HUDEP-2 (cell line): Measurements from ENCODE around the gene HS3ST4.

Experiments
- DNase-seq, 76 experiments: peaks; one replicate each; lab custom pipeline; 2025; ENCODE audit not compliant: unreplicated experiment in 76 of 76; lab: John Stamatoyannopoulos, UW

Gene HS3ST4

DNA sequence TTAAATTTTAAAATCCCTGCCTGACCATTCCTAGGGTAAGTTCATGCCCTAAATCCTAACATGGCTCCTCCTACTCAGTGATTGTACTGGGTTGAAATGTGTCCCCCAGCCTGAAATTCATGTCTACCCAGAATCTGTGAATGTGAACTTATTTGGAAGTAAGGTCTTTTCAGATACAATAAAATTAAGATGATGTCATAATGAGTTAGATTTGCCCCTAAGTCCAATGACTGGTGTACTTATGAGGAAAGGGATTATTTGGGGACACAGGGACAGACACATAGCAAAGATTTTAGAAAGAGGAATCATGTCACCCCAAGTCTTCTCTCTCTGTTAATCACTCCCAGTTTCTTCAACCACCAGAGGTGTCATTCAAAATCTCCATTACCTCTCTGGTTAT, 185.3 kb downstream of the HS3ST4 start:
- no peak for DNase-seq

DNA sequence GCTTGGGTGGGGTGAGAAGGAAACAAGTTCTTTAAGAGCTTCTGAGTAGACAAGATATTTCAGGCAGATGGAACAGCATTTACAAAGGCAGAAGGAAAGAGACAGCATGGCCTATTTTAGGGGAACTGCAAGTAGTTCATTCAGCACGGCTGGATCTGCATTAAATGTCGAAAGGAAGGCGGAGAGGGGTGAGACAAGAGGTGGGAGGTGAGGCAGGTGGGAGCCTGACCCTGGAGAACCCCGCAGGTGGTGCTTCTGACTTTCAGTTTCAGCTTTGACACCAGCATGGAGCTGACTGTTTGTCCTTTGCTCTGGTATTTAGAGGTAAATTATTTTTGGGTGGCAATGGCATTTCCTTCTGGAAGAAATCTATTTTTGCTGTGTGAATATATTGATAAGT, 194.8 kb downstream of the HS3ST4 start:
- DNase-seq, result no peak

DNA sequence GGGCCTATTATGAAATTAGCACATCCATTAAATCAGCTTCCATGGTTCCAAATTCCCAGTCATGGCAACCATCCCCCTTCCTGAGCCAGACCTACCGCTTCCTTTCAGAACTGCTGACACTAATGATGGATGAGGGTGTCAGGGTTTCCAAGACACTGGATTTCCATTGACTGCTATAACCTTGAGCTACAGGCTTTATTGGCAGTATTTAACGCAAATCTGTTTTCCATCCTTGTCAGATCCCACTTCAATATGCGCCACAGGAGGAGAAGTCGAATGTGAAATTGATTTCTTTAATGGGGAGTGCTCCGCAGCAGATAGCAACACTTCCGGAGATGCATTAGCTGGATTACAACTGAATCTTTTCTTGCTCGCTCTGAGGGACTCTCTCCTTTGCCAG, 197.1 kb downstream of the HS3ST4 start:
- DNase-seq, result no peak

DNA sequence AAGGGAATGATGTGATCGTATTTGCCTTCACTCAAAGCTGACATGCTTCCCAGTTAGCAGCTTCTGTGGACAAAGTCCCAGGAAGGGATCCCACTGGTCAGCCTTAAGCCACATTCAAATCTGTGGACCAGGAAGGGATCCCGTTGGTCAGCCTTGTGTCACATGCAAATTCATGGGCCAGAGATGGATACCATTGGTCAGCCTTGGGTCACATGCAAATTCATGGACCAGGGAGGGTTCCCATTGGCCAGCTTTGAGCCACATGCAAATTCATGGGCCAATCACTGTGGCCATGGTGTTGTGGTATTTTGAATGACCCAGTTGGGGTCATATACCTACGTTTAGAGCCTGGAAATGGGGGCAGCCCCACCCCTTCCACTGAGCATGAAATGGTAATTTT, 201.6 kb downstream of the HS3ST4 start:
- no peak for DNase-seq

DNA sequence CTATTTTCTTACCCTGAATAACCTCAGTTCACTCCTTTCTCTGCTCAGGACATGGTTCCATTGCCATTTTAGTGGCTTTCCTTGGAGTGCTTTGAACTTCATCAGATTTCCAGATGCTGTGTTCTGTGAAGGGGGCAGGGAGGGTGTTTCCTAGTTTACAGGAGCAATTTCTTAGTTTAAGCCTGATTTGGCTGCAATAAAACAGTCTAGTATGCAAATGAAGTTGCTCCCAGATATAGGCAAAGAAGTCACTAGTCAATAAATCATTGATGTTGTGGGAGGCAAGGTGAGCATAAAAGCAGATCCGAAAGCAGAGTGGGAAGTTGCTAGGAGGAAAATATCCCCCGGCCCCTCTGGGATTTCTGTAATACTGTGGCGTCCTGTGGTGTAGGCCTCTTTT, 202.3 kb downstream of the HS3ST4 start:
- no peak for DNase-seq

DNA sequence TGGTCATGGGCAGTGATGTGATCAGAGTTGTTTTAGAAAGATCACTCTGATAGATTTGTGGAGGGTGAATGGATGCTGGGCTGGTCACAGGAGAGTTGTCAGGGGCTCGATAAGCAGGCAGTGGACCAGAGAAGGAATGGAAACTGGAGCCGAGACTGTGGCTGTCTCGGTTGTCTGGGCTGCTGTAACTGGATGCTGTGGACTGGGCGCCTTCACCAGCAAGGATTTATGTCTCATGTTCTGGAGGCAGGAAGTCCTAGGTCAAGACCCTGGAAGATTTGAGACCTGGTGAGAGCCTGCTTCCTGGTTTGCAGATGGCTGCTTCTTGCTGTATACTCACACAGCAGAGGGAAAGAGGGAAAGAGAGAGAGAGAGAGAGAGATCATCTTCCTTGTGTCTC, 203.6 kb downstream of the HS3ST4 start:
- DNase-seq, result no peak

DNA sequence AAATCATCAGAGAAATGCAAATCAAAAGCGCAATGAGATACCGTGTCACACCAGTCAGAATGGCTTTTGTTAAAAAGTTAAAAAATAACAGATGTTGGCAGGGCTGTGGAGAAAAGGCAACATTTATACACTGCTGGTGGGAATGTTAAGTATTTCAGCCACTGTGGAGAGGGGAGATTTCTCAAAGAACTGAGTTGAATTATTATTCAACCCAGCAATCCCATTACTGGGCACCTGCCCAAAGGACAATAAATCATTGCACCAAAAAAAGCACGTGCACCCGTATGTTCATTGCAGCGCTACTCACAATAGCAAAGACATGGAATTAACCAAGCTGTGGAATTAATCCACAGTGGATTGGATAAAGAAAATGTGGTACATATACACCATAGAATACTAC, 204.7 kb downstream of the HS3ST4 start:
- DNase-seq, result no peak

DNA sequence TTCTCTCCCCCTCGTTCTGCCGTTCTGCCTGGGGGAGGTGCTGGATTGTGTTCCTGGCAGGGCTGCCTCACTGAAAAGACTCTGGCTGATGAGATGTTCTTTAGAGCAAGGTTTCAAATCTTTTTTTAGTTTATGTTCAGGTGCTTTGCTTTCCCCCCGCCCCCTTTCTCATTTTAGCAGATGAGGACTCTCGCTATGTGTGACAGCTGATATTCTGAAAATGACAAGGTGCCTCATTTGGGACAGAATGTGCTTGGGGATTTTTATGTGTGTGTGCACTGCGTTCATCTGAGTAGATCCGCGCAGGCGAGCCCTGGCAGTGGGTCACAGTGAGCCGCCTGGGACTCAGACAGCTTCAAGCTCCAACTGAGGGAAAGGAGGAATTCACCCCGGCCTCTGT, 205.9 kb downstream of the HS3ST4 start:
- no peak for DNase-seq

DNA sequence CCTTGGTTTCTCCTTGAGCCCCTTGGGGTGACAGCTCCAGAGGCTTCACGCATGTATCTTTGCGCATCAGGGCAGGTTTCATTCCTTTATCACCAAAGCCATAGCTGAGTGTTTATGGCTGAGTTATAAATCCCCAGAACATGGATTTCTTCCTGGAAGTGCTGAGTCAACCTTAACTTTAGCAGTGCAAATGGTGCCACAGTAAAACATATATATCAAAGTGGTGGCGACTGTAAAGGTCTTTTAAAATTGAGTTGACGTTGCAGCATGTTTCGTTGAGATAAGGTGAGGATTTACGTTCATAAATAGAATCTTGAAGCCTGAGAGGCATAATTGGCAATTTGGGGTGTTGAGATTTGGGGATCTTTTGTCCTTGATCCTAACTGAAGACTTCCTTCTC, 214.1 kb downstream of the HS3ST4 start:
- DNase-seq, result no peak

DNA sequence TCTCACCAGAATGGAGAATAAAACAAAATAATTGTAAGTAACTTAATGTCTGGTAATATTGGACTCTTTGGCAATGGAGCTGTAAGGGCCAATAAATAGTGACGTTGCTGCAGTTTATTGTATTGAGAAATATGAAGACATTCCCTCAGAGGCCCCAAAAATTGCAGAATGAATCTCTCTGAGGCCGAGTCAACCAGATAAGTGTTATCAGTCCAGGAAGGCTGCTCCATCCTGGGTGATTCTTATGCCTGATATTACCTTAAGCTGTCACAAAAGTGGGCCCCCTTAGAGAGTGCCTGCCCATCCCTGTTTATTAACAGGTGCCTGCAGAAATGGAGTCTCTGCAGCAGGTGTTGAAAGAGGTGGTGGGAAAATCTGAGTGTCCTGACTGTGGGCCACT, 219.2 kb downstream of the HS3ST4 start:
- no peak for DNase-seq

DNA sequence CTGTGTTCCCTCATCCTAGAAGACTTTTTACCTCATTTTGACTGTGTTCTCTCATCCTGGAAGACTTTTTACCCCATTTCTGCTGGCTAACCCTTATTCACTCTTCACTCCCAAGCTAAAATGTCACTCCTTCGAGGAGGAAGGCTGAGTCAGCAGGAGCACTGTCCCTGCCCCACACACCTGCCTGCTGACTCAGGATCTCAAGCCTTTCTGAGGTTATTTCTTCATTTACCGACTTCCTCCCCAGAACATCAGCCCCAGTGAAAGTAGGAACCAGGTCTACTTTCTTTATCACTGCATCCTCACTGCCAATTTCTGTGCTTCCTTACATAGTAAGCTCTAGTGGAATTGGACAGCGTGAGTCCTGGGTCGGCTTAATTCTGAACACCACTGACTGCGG, 220.6 kb downstream of the HS3ST4 start:
- DNase-seq, result no peak

DNA sequence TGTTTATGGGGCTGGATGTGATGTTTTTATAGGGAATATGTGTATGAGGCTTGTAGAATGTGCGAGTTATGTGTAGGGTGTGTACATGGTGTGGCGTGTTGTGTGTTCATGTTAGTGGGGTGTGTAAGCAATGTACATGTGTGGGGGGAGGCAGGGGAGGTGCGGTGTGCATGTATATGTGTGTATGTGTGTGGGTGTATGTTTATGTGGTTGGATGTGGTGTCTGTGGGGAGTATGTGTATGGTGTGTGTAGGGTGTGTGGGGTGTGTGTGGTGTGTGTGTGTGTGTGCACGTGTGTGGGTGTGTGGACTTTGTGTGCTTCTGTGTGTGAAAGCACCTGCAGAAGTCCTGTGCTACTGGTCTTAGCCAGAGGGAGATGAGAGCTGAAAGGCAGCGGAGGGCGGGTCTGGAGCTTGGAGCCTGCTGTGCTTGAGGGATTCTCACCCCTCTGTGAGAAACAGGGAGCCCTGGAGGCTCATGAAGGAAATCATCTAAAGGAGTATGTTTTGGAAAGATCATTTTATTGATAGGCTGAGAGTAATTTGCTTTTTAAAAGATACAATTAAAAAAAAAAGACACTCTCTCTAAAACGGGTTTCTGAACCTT, 222.7 kb downstream of the HS3ST4 start:
- no peak for DNase-seq

DNA sequence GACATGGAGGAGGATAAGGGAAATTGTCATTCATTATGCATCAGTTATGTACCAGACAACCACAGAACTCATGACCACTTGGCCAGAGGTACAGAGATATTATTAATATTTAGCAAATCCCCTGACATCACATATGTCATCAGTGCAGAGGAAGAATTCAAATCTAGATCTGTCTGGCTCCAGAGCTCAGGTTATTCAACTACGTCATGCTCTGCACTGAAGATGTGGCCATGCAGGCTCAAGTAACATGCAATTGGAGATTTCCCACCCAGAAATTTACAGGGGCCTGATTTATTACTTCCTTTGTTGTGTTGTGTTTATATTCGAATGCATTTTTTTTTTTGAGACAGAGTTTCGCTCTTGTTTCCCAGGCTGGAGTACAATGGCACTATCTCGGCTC, 224.3 kb downstream of the HS3ST4 start:
- DNase-seq, result no peak

DNA sequence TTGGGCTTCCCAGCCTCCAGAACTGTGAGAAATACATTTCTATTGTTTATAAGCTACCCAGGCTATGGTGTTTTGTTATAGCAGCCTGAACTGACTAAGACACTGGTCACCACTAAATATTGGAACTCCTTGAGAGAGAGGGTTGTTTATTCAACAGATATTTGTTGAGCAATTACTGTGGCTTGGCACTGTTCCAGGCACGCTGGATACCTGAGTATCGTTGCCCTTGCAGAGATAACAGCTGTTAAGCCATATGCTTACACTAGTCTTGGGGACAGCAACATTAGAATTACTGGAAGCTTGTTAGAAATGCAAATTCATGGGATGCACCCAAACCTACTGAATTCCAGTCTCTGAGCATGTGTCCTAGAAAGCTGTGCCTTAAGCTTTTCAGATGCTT, 230.7 kb downstream of the HS3ST4 start:
- DNase-seq, result no peak

DNA sequence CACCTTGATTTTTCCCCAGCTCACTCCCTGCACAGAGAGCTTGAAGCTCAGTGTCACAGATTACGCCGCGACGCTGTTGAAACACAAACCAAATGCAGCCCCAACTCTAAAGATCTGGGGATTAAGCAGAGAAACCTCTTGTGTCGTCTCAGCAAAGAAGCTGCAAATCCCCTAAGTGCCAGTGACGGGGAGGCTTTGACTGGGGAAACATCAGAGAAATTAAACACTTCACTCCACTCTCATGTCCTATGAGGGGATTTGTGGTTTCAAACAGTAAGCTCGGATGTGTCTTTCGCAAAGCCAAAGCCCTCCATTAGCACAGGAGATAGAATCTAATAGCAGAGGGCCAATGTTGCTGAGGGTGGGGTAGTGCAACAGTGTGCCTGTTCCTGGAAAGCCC, 233.7 kb downstream of the HS3ST4 start:
- no peak for DNase-seq

DNA sequence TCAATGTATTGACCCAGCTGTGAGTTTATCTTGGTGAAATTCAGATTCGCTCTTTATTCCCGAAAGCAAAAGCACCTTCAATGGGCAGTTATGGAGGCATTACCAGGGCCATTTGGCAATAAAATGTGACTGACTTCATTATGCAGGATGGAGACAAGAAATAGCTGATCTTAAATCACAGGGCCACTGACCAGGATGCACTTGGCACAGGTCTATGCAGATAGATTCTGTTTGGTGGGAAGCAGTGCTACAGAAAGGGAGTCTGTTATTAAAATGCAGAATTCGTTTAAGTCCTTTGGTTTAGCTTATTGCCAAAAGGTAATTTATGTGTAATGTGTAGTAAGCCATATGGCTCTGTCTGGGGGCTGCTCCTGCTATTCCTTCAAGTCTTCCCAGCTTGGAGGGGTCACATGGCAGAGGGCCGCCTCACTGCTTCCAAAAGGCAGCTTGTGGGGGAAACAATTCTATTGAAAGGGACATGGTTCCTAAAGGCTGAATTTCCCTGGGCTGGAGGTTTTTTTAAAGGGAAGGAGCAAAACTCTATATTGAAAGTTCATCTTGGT, 239.8 kb downstream of the HS3ST4 start:
- DNase-seq, result no peak

DNA sequence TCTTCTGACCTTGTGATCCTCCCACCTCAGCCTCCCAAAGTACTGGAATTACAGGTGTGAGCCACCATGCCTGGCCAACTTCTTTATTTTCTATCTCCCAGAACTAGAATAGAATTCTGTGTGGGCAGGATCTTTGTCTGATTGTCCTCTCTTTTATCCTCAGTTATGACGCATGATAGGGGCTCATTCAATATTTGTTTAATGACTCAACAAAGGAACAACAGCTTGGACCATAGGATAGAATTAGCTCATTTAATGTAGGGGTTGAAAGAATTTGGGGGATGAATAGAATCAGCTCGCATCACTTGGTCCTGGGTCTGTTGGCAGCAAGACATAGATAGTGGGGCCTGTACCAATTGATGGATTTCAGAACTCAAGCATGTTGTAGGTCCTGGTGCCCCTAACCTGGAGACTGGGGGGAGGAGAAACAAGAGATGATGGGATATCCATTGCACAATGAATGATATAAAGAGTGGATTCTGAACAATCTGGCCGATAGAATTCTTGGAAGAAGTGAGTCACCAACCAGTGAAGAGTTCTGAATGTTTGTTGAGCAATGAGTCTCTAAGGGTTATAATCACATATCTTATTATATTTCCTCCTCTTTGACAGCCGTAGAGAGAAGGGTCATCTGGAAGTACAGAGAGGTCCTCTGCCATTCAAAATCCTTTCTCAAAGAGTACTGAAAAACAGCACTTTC, 250.2 kb downstream of the HS3ST4 start:
- DNase-seq, result no peak

DNA sequence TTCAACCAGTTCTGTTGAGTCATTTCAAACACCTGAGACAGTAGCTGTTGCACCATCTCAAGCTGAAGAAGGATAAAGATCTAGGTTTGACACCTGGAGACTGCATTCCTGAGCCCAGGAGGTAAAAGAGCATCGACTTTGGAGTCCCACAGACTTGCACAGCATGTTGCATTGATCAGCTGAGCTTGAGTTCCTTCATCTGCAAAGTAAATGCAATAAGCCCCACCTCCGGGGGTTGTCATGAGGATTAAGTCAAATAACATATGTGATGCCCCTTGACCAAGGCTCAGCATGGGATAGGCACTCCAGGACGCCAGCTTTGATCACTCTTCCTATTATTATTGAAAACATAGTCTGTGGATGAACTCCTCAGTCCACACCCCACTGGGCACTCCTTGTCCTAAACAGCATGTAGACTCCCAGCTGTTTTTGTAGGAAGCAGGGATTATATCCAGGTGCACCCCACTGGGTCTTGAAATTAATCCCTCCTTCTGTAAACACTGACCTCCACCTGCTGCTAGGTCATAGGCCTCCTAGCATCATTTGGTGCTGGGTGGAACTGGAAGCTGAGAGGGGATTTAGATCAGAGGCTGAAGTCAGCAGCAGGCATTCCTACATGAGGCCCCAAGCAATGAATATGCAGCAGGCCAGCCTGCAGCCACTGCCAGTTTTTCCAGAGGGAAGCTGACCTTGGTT, 259.0 kb downstream of the HS3ST4 start:
- no peak for DNase-seq

DNA sequence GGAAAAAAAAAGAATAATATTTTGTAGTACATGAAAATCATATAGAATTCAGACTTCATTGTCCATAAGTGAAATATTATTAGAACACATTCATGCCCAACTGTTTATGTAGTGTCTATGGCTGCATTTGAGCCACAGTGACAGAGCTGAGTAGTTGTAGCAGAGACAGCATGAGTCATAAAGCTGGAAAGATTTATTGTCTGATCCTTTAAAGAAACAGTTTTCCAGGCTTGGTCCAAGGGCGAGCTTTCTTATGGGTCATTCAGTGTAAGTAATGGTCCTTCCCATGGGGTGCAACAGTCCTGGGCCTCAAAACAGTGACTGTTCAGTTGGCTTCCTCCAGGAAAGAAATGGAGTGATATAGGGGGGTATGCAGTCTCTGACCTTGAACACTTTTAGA, 260.2 kb downstream of the HS3ST4 start:
- no peak for DNase-seq

DNA sequence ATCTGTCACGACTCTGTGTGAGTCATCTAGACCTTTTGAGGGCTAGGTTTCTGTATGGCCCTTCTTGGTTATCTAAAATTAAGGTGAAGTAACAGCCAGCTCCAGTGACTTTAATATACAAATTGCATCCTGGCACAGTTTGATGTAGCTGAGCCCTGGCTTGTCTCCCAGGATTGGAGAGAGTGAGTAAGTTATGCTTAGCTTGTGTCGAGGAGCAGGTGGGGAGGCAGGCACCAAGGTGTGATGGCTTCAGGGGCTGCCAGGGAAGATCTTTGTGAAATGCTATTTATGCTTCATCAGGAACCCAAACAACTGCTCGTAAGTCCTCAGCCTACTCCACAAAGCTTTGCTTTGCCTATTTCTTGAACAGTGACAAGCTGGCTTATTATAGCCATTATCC, 261.2 kb downstream of the HS3ST4 start:
- no peak for DNase-seq

DNA sequence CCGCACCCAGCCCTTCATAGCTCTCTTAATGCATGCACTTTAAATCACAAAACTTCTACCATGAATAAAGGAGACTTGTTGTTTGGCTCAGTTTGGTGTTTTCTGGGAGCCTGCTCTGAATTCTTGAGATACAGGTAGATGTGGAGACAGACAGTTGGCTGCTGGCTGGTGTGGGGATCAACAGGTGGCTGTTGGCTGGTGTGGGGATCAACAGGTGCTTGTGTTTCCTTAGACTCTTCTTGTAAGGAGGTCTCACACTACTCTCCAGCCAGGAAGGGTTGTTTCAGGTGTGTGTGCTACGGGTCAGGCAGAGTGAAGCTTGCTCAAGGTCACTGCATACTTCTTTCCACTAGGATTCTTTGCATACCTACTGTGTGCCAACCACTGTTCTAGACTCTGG, 265.9 kb downstream of the HS3ST4 start:
- no peak for DNase-seq

DNA sequence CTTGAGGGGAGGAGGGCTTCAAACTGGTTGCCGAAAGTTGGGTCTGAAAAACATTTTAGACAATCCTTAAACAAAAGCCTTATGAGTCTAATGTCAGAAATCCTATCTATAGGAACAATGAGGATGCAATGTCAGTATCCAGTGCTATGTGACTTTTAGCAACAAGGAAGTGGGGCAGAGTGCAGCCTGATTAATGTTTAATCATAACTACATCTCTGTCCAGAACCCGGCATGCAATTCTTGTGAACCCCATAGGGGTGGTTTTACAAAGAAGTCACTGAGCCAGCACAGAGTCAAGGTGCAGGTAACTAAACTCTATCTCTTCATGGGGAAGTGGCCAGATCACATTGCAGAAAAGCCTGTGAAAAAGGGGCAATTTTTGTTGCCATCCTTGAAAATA, 267.5 kb downstream of the HS3ST4 start:
- DNase-seq, result no peak
